Measurements from ENCODE around the gene WDR62.
A peak's percentile ranks its signal among the peaks of the same experiment; 100 is the strongest.
"Not testable (repeated sequence)": the region's sequence is repeated elsewhere in the genome, so short reads cannot be mapped to it uniquely, and the experiment has no call there.

WDR62 gene

GRCh38 chr19:36027696-36028095 lies 27.0 kb upstream of the WDR62 start:
- peaks cover 9% of the 10 kb centered on the region for H3K4me1 Mint-ChIP-seq (ENCODE audit: low read depth)
- DNase-seq: no peak
- no peak overlapping the region for H3K4me3 Mint-ChIP-seq
- H3K36me3 Mint-ChIP-seq (ENCODE audit: low read depth): peaks cover 56% of the 10 kb centered on the region
- H3K27ac Mint-ChIP-seq: no peak overlapping the region
- H3K9me3 Mint-ChIP-seq: no peaks in the 10 kb centered on the region
- peaks cover 3% of the 10 kb centered on the region for H3K27me3 Mint-ChIP-seq

GRCh38 chr19:36028313-36029041 lies 26.2 kb upstream of the WDR62 start:
- DNase-seq: no peak
- H3K4me3 Mint-ChIP-seq: no peak overlapping the region
- peaks cover 14% of the 10 kb centered on the region for H3K4me1 Mint-ChIP-seq (ENCODE audit: low read depth)
- peaks cover 3% of the 10 kb centered on the region for H3K27me3 Mint-ChIP-seq
- H3K36me3 Mint-ChIP-seq (ENCODE audit: low read depth): peaks cover 52% of the 10 kb centered on the region
- no peaks in the 10 kb centered on the region for H3K9me3 Mint-ChIP-seq
- no peak overlapping the region for H3K27ac Mint-ChIP-seq

- Mint-ChIP-seq H3K27ac (no peak overlapping the region), H3K36me3 (ENCODE audit: low read depth) (peaks cover 48% of the 10 kb centered on the region), H3K4me3 (no peak overlapping the region), H3K4me1 (ENCODE audit: low read depth) (peaks cover 24% of the 10 kb centered on the region), H3K27me3 (peaks cover 3% of the 10 kb centered on the region), H3K9me3 (no peaks in the 10 kb centered on the region)
- DNase-seq: no peak
Observed at GRCh38 chr19:36030264-36031148, 24.2 kb upstream of the WDR62 start.

- DNase-seq: no peak
- H3K27ac Mint-ChIP-seq: no peak overlapping the region
- no peak overlapping the region for H3K4me3 Mint-ChIP-seq
- H3K9me3 Mint-ChIP-seq: no peaks in the 10 kb centered on the region
- H3K4me1 Mint-ChIP-seq (ENCODE audit: low read depth): peaks cover 29% of the 10 kb centered on the region
- peaks cover 47% of the 10 kb centered on the region for H3K36me3 Mint-ChIP-seq (ENCODE audit: low read depth)
- peaks cover 3% of the 10 kb centered on the region for H3K27me3 Mint-ChIP-seq
Observed at GRCh38 chr19:36031308-36031707, 23.4 kb upstream of the WDR62 start.

- peak within 1 kb of the TSS; percentile 59 for H3K4me3 Mint-ChIP-seq
Observed at GRCh38 chr19:36032251-36033104, 22.2 kb upstream of the WDR62 start, which contains the start of gene CLIP3. CLIP3 (minus strand) TSS chr19:36032873; CDS start chr19:36032357, 516 bp downstream.

GRCh38 chr19:36040495-36040894 lies 14.2 kb upstream of the WDR62 start:
- no peak for DNase-seq
- peaks cover 17% of the 10 kb centered on the region for H3K36me3 Mint-ChIP-seq (ENCODE audit: low read depth)
- no peaks in the 10 kb centered on the region for H3K9me3 Mint-ChIP-seq
- H3K27ac Mint-ChIP-seq: no peak overlapping the region
- H3K4me3 Mint-ChIP-seq: no peak overlapping the region
- no peaks in the 10 kb centered on the region for H3K27me3 Mint-ChIP-seq
- peaks cover 16% of the 10 kb centered on the region for H3K4me1 Mint-ChIP-seq (ENCODE audit: low read depth)

More at GRCh38 chr19:36032251-36033104, 22.2 kb upstream of the WDR62 start, which contains the start of gene CLIP3:
- DNase-seq: peak; percentile 69
- no peaks in the 10 kb centered on the region for H3K9me3 Mint-ChIP-seq
- peak within 1 kb of the TSS; percentile 7 for H3K27ac Mint-ChIP-seq
- peaks cover 3% of the 10 kb centered on the region for H3K27me3 Mint-ChIP-seq
- H3K36me3 Mint-ChIP-seq (ENCODE audit: low read depth): peaks cover 41% of the 10 kb centered on the region
- H3K4me1 Mint-ChIP-seq (ENCODE audit: low read depth): peaks cover 39% of the 10 kb centered on the region

GRCh38 chr19:36041092-36041491 lies 13.6 kb upstream of the WDR62 start:
- H3K4me1 Mint-ChIP-seq (ENCODE audit: low read depth); H3K27me3 Mint-ChIP-seq; DNase-seq; H3K4me3 Mint-ChIP-seq; H3K9me3 Mint-ChIP-seq; H3K27ac Mint-ChIP-seq: not testable (repeated sequence)
- H3K36me3 Mint-ChIP-seq (ENCODE audit: low read depth): peaks cover 17% of the 10 kb centered on the region

GRCh38 chr19:36041831-36042230 lies 12.9 kb upstream of the WDR62 start:
- H3K27me3 Mint-ChIP-seq: no peaks in the 10 kb centered on the region
- H3K4me3 Mint-ChIP-seq: no peak overlapping the region
- H3K36me3 Mint-ChIP-seq (ENCODE audit: low read depth): peaks cover 21% of the 10 kb centered on the region
- H3K9me3 Mint-ChIP-seq: no peaks in the 10 kb centered on the region
- peaks cover 6% of the 10 kb centered on the region for H3K4me1 Mint-ChIP-seq (ENCODE audit: low read depth)
- no peak for DNase-seq
- H3K27ac Mint-ChIP-seq: no peak overlapping the region

GRCh38 chr19:36043952-36044351 lies 10.7 kb upstream of the WDR62 start:
- no peak for DNase-seq
- Mint-ChIP-seq H3K4me1 (ENCODE audit: low read depth) (no peaks in the 10 kb centered on the region), H3K9me3 (no peaks in the 10 kb centered on the region), H3K4me3 (no peak overlapping the region), H3K27me3 (no peaks in the 10 kb centered on the region), H3K36me3 (ENCODE audit: low read depth) (peaks cover 22% of the 10 kb centered on the region), H3K27ac (no peak overlapping the region)

GRCh38 chr19:36046443-36047050 lies 8.2 kb upstream of the WDR62 start:
- peaks cover 17% of the 10 kb centered on the region for H3K36me3 Mint-ChIP-seq (ENCODE audit: low read depth)
- no peak overlapping the region for H3K27ac Mint-ChIP-seq
- no peaks in the 10 kb centered on the region for H3K9me3 Mint-ChIP-seq
- H3K4me1 Mint-ChIP-seq (ENCODE audit: low read depth): no peaks in the 10 kb centered on the region
- DNase-seq: no peak
- H3K4me3 Mint-ChIP-seq: no peak overlapping the region
- no peaks in the 10 kb centered on the region for H3K27me3 Mint-ChIP-seq

- H3K27me3 Mint-ChIP-seq: no peaks in the 10 kb centered on the region
- H3K36me3 Mint-ChIP-seq (ENCODE audit: low read depth): peaks cover 17% of the 10 kb centered on the region
- no peaks in the 10 kb centered on the region for H3K9me3 Mint-ChIP-seq
- no peak overlapping the region for H3K27ac Mint-ChIP-seq
- H3K4me3 Mint-ChIP-seq: no peak overlapping the region
- peaks cover 6% of the 10 kb centered on the region for H3K4me1 Mint-ChIP-seq (ENCODE audit: low read depth)
- DNase-seq: no peak
Observed at GRCh38 chr19:36047835-36048234, 6.9 kb upstream of the WDR62 start.

- Mint-ChIP-seq H3K4me3 (no peak overlapping the region), H3K27me3 (no peaks in the 10 kb centered on the region), H3K27ac (no peak overlapping the region), H3K4me1 (ENCODE audit: low read depth) (peaks cover 15% of the 10 kb centered on the region), H3K9me3 (no peaks in the 10 kb centered on the region), H3K36me3 (ENCODE audit: low read depth) (peaks cover 19% of the 10 kb centered on the region)
- DNase-seq: no peak
Observed at GRCh38 chr19:36049080-36049698, 5.5 kb upstream of the WDR62 start.

GRCh38 chr19:36051236-36051635 lies 3.5 kb upstream of the WDR62 start:
- Mint-ChIP-seq H3K9me3 (no peaks in the 10 kb centered on the region), H3K27ac (no peak overlapping the region), H3K4me1 (ENCODE audit: low read depth) (peaks cover 25% of the 10 kb centered on the region), H3K4me3 (no peak overlapping the region), H3K36me3 (ENCODE audit: low read depth) (peaks cover 19% of the 10 kb centered on the region), H3K27me3 (no peaks in the 10 kb centered on the region)
- no peak for DNase-seq

Measured in activated T-cell treated with anti-CD3 and anti-CD28 coated beads, Interleukin-2, amount 50 U/mL, for 24 hours (primary cell).